ENCODE measurements around the gene MCRIP1. TPM values are rescaled to one million over a fixed set of nuclear protein-coding genes. Genes with fewer than 3 reads are reported as not detected.

The MCRIP1 gene
- total and polyA plus RNA-seq, 9 of the 15 experiments (the other 6 are each of a cell fraction or from before 2014, with no cell fraction given), result 0.39 to 35.8 (median 9.7) TPM

DNA sequence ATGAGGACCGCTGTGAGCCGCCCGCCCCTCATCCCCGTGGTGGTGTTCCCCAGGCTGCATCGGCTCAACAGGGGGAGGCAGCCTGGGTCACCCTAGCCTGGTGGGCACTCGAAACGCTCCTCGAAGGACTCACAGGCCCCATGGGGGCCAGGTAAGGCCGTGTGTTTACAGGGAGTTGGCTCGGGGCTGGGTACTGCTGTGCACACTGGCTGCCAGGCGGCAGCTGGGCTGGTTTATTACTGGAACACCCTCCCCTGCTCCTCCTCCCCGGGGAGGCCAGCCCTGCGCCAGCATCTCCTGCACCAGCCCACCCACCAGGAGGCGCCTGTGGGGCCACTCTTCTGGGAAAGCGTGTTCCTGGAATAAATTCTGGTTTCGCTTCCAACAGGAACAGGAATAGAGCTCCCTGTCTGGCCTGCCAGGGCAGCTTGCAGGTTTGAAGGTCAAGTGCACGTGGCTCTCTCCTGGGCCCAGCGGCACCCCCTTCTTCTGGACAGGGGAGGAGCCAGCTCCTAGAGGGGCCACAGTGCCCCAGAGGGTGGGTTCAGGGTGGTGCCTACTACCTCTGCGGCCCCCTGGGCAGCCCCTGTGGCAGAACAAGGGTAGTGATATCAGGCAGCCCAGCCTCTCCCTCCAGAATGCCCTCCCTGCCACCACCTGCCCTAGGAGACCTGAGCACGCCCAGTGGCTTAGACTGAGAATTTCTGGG is 11.3 kb downstream of the MCRIP1 start (continued):
- TF ChIP-seq, protein P1, sequence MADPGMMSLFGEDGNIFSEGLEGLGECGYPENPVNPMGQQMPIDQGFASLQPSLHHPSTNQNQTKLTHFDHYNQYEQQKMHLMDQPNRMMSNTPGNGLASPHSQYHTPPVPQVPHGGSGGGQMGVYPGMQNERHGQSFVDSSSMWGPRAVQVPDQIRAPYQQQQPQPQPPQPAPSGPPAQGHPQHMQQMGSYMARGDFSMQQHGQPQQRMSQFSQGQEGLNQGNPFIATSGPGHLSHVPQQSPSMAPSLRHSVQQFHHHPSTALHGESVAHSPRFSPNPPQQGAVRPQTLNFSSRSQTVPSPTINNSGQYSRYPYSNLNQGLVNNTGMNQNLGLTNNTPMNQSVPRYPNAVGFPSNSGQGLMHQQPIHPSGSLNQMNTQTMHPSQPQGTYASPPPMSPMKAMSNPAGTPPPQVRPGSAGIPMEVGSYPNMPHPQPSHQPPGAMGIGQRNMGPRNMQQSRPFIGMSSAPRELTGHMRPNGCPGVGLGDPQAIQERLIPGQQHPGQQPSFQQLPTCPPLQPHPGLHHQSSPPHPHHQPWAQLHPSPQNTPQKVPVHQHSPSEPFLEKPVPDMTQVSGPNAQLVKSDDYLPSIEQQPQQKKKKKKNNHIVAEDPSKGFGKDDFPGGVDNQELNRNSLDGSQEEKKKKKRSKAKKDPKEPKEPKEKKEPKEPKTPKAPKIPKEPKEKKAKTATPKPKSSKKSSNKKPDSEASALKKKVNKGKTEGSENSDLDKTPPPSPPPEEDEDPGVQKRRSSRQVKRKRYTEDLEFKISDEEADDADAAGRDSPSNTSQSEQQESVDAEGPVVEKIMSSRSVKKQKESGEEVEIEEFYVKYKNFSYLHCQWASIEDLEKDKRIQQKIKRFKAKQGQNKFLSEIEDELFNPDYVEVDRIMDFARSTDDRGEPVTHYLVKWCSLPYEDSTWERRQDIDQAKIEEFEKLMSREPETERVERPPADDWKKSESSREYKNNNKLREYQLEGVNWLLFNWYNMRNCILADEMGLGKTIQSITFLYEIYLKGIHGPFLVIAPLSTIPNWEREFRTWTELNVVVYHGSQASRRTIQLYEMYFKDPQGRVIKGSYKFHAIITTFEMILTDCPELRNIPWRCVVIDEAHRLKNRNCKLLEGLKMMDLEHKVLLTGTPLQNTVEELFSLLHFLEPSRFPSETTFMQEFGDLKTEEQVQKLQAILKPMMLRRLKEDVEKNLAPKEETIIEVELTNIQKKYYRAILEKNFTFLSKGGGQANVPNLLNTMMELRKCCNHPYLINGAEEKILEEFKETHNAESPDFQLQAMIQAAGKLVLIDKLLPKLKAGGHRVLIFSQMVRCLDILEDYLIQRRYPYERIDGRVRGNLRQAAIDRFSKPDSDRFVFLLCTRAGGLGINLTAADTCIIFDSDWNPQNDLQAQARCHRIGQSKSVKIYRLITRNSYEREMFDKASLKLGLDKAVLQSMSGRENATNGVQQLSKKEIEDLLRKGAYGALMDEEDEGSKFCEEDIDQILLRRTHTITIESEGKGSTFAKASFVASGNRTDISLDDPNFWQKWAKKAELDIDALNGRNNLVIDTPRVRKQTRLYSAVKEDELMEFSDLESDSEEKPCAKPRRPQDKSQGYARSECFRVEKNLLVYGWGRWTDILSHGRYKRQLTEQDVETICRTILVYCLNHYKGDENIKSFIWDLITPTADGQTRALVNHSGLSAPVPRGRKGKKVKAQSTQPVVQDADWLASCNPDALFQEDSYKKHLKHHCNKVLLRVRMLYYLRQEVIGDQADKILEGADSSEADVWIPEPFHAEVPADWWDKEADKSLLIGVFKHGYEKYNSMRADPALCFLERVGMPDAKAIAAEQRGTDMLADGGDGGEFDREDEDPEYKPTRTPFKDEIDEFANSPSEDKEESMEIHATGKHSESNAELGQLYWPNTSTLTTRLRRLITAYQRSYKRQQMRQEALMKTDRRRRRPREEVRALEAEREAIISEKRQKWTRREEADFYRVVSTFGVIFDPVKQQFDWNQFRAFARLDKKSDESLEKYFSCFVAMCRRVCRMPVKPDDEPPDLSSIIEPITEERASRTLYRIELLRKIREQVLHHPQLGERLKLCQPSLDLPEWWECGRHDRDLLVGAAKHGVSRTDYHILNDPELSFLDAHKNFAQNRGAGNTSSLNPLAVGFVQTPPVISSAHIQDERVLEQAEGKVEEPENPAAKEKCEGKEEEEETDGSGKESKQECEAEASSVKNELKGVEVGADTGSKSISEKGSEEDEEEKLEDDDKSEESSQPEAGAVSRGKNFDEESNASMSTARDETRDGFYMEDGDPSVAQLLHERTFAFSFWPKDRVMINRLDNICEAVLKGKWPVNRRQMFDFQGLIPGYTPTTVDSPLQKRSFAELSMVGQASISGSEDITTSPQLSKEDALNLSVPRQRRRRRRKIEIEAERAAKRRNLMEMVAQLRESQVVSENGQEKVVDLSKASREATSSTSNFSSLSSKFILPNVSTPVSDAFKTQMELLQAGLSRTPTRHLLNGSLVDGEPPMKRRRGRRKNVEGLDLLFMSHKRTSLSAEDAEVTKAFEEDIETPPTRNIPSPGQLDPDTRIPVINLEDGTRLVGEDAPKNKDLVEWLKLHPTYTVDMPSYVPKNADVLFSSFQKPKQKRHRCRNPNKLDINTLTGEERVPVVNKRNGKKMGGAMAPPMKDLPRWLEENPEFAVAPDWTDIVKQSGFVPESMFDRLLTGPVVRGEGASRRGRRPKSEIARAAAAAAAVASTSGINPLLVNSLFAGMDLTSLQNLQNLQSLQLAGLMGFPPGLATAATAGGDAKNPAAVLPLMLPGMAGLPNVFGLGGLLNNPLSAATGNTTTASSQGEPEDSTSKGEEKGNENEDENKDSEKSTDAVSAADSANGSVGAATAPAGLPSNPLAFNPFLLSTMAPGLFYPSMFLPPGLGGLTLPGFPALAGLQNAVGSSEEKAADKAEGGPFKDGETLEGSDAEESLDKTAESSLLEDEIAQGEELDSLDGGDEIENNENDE (IDR thresholded peaks at IDR 0.05; ENCODE audit: low read depth, low read length), result no peak
- no peak for TF ChIP-seq TCFL5 (CRISPR knock-in tag; conservative IDR thresholded peaks at IDR 0.05)
- no peak for TF ChIP-seq ZNF3 (CRISPR knock-in tag; IDR thresholded peaks at IDR 0.05)
- no peak for TF ChIP-seq POLR2B (IDR thresholded peaks at IDR 0.05; ENCODE audit: low read depth, partially characterized antibody)
- TF ChIP-seq, protein P2, sequence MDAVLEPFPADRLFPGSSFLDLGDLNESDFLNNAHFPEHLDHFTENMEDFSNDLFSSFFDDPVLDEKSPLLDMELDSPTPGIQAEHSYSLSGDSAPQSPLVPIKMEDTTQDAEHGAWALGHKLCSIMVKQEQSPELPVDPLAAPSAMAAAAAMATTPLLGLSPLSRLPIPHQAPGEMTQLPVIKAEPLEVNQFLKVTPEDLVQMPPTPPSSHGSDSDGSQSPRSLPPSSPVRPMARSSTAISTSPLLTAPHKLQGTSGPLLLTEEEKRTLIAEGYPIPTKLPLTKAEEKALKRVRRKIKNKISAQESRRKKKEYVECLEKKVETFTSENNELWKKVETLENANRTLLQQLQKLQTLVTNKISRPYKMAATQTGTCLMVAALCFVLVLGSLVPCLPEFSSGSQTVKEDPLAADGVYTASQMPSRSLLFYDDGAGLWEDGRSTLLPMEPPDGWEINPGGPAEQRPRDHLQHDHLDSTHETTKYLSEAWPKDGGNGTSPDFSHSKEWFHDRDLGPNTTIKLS (IDR thresholded peaks at IDR 0.05; ENCODE audit: borderline replicate concordance, low read depth), result peak; percentile 77
- TF ChIP-seq TAF7 (tag; IDR thresholded peaks at IDR 0.05), result no peak
- TF ChIP-seq CEBPG (CRISPR knock-in tag; IDR thresholded peaks at IDR 0.05), result no peak
- no peak for TF ChIP-seq CEBPG (tag; conservative IDR thresholded peaks at IDR 0.05 in 1 of 2, IDR thresholded peaks at IDR 0.05 in 1 of 2)
- TF ChIP-seq U2AF2 (optimal IDR thresholded peaks at IDR 0.05; ENCODE audit: low read depth, low read length), result no peak
- TF ChIP-seq POLR2H (tag; IDR thresholded peaks at IDR 0.05; ENCODE audit: low read depth), result no peak
- TF ChIP-seq PHF8 (IDR thresholded peaks at IDR 0.05; ENCODE audit: borderline replicate concordance, low read length), result peak; percentile 56; the same call in 1 of the 2 replicates
- TF ChIP-seq FOXA3 (CRISPR knock-in tag; conservative IDR thresholded peaks at IDR 0.05 in 1 of 2, IDR thresholded peaks at IDR 0.05 in 1 of 2), result no peak
- TF ChIP-seq CBX5 (IDR thresholded peaks at IDR 0.05; ENCODE audit: borderline replicate concordance, low read depth), result no peak

Data from K562 (cell line).